Astrocyte (in vitro differentiated cells and primary cell): Measurements from ENCODE around the gene ZNF385B. TPM values are rescaled to one million over a fixed set of nuclear protein-coding genes. Genes with fewer than 3 reads are reported as not detected.

ENCODE experiments used
- DNase-seq: peaks from one replicate; pipeline ENCODE4 v3.0.0-alpha.2; 2010; ENCODE audit warnings: low read depth
- FAIRE-seq: peaks from 2 replicates; lab custom pipeline; 2011; peaks lifted over from hg19 to GRCh38; lab: Jason Lieb, UNC
- H2AFZ ChIP-seq: 2 replicates; pipeline ENCODE4 v1.6.0; 2012; ENCODE audit warnings: low read depth, low read length, inconsistent platforms
- H3K27ac ChIP-seq: 2 replicates; pipeline ENCODE4 v1.5.1; 2011; ENCODE audit warnings: low read depth, low read length, inconsistent platforms
- H3K27me3 ChIP-seq: 2 replicates; pipeline ENCODE4 v1.6.0; 2011; ENCODE audit warnings: low read length, inconsistent platforms; ENCODE audit not compliant: insufficient read depth
- H3K36me3 ChIP-seq: 2 replicates; pipeline ENCODE4 v1.5.1; 2011; ENCODE audit warnings: low read length, inconsistent platforms; ENCODE audit not compliant: insufficient read depth
- H3K4me1 ChIP-seq: 2 replicates; pipeline ENCODE4 v1.5.1; 2011; ENCODE audit warnings: low read length, inconsistent platforms; ENCODE audit not compliant: insufficient read depth
- H3K4me2 ChIP-seq: 2 replicates; pipeline ENCODE4 v1.6.0; 2012; ENCODE audit warnings: low read length, inconsistent platforms
- H3K4me3 ChIP-seq: 2 replicates; pipeline ENCODE4 v1.5.1; 2011; ENCODE audit warnings: low read depth, mild to moderate bottlenecking, low read length, inconsistent platforms; ENCODE audit not compliant: insufficient read depth
- H3K79me2 ChIP-seq: 2 replicates; pipeline ENCODE4 v1.6.0; 2012; ENCODE audit warnings: mild to moderate bottlenecking, low read length, inconsistent platforms; ENCODE audit not compliant: insufficient read depth
- H3K9ac ChIP-seq: 2 replicates; pipeline ENCODE4 v1.6.0; 2012; ENCODE audit warnings: mild to moderate bottlenecking, low read length, inconsistent platforms
- H3K9me3 ChIP-seq: 2 replicates; pipeline ENCODE4 v1.5.1; 2012; ENCODE audit warnings: low read depth, mild to moderate bottlenecking, low read length, inconsistent platforms; ENCODE audit not compliant: insufficient read depth
- H4K20me1 ChIP-seq: 2 replicates; pipeline ENCODE4 v1.6.0; 2012; ENCODE audit warnings: low read length, inconsistent platforms; ENCODE audit not compliant: insufficient read depth
- H3K27ac Mint-ChIP-seq: one replicate; pipeline ENCODE4 v1.8.0; 2021; ENCODE audit warnings: mild to moderate bottlenecking, mixed read lengths; ENCODE audit not compliant: unreplicated experiment
- H3K27me3 Mint-ChIP-seq: one replicate; pipeline ENCODE4 v1.8.0; 2021; ENCODE audit warnings: low read depth, mixed read lengths; ENCODE audit not compliant: unreplicated experiment
- H3K36me3 Mint-ChIP-seq: one replicate; pipeline ENCODE4 v1.8.0; 2021; ENCODE audit warnings: low read depth, mixed read lengths; ENCODE audit not compliant: unreplicated experiment
- H3K4me1 Mint-ChIP-seq: one replicate; pipeline ENCODE4 v1.8.0; 2021; ENCODE audit warnings: low read depth, mixed read lengths; ENCODE audit not compliant: unreplicated experiment
- H3K4me3 Mint-ChIP-seq: one replicate; pipeline ENCODE4 v1.8.0; 2021; ENCODE audit warnings: mild to moderate bottlenecking, moderate library complexity, mixed read lengths; ENCODE audit not compliant: unreplicated experiment
- H3K9me3 Mint-ChIP-seq: one replicate; pipeline ENCODE4 v1.8.0; 2021; ENCODE audit warnings: mild to moderate bottlenecking, mixed read lengths; ENCODE audit not compliant: unreplicated experiment
- CTCF ChIP-seq: IDR thresholded peaks from 2 replicates; pipeline ENCODE4 v1.5.1; 2011; ENCODE audit warnings: low read depth, mild to moderate bottlenecking, inconsistent platforms, low read length, moderate library complexity; ENCODE audit not compliant: insufficient read depth
- EZH2 ChIP-seq: IDR thresholded peaks from 2 replicates; pipeline ENCODE4 v1.6.1; 2012; ENCODE audit warnings: mild to moderate bottlenecking, low read length, inconsistent platforms; ENCODE audit not compliant: insufficient read depth
- total RNA-seq: library from RNA; stranded (reverse); gene quantifications from 2 replicates; pipeline ENCODE4 v1.2.1, GENCODE V29; 2021

Gene ZNF385B
- total RNA-seq, 1 donor from 2014 or later: 0.27 TPM

- Histone ChIP-seq H3K9ac (no peak overlapping the region), H3K27ac (no peak overlapping the region), H3K36me3 (no peaks in the 10 kb centered on the region), H3K79me2 (no peaks in the 10 kb centered on the region), H3K4me2 (no peak overlapping the region), H4K20me1 (no peaks in the 10 kb centered on the region), H3K4me1 (no peaks in the 10 kb centered on the region), H2AFZ (no peak overlapping the region), H3K4me3 (no peak overlapping the region), H3K27me3 (no peaks in the 10 kb centered on the region), H3K9me3 (no peaks in the 10 kb centered on the region)
- Mint-ChIP-seq H3K4me1 (peaks cover 6% of the 10 kb centered on the region), H3K27me3 (no peaks in the 10 kb centered on the region), H3K27ac (no peak overlapping the region), H3K4me3 (no peak overlapping the region), H3K9me3 (peaks cover 4% of the 10 kb centered on the region), H3K36me3 (no peaks in the 10 kb centered on the region)
- DNase-seq (no peak), FAIRE-seq (no peak)
- TF ChIP-seq CTCF (no peak), EZH2 (no peak)
These were observed 350.2 kb downstream of the ZNF385B start for GRCh38 chr2:179511105-179511789.

- DNase-seq: no peak
- Mint-ChIP-seq H3K4me3 (no peak overlapping the region), H3K4me1 (no peaks in the 10 kb centered on the region)
These were observed 366.1 kb downstream of the ZNF385B start for GRCh38 chr2:179495315-179495714.

More at GRCh38 chr2:179495315-179495714, 366.1 kb downstream of the ZNF385B start:
- Histone ChIP-seq H3K4me1 (no peaks in the 10 kb centered on the region), H3K4me3 (no peak overlapping the region), H3K27me3 (no peaks in the 10 kb centered on the region), H2AFZ (no peak overlapping the region), H3K36me3 (no peaks in the 10 kb centered on the region), H3K27ac (no peak overlapping the region), H3K9ac (no peak overlapping the region), H3K9me3 (no peaks in the 10 kb centered on the region), H3K4me2 (no peak overlapping the region), H3K79me2 (no peaks in the 10 kb centered on the region), H4K20me1 (no peaks in the 10 kb centered on the region)
- no peaks in the 10 kb centered on the region for H3K36me3 Mint-ChIP-seq
- TF ChIP-seq EZH2: no peak
- no peak for TF ChIP-seq CTCF
- no peak for FAIRE-seq
- H3K9me3 Mint-ChIP-seq: no peaks in the 10 kb centered on the region
- H3K27me3 Mint-ChIP-seq: no peaks in the 10 kb centered on the region
- no peak overlapping the region for H3K27ac Mint-ChIP-seq
